ENCODE measurements around the gene ATP2B3. TPM values are rescaled to one million over a fixed set of nuclear protein-coding genes. Genes with fewer than 3 reads are reported as not detected.

Gene ATP2B3
- total and polyA plus RNA-seq, 10 of the 15 experiments (the other 5 are each of a cell fraction or from before 2014, with no cell fraction given) = 0.01 TPM; not detected in 9

GRCh38 chrX:153527208-153527607 is 9.8 kb downstream of the ATP2B3 start:
- no peak for TF ChIP-seq E2F4 (IDR thresholded peaks at IDR 0.05; ENCODE audit: low read depth, low read length)
- no peak for TF ChIP-seq NR2F1 (conservative IDR thresholded peaks at IDR 0.05)
- TF ChIP-seq LARP7 (IDR thresholded peaks at IDR 0.05) = no peak
- no peaks in the 10 kb centered on the region for H3K79me2 ChIP-seq (ENCODE audit: control insufficient read depth, insufficient read depth, low read length)
- in situ Hi-C loops (cut with MboI) = loop anchor here (10.0 kb wide), 1 partner anchor 58 kb away; no protein-coding TSS in a partner anchor
- ChIA-PET CTCF (no interaction called here), POLR2A (no interaction called here), RAD21 (ENCODE audit: unreplicated experiment) (no interaction called here), SMC1A (ENCODE audit: uncharacterized antibody, unreplicated experiment) (no interaction called here)
- no peaks in the 10 kb centered on the region; a peak in 1 of 4 replicates for H3K27me3 ChIP-seq (replicated peaks in 1 of 2; ENCODE audit: control insufficient read depth in 2 of 2, insufficient read depth in 2 of 2, low read length in 1 of 2)
- 38% methylated on average over 15 of the region's 15 CpGs for WGBS (ENCODE audit: insufficient coverage, insufficient replicate concordance, low lambda C conversion rate, missing lambda C conversion rate)
- intact Hi-C loops (cut with micrococcal nuclease; ENCODE audit: unreplicated experiment) = no loop called here
- FAIRE-seq = no peak
- BruUV-seq (replicated peaks) = no TSS peak
- no peak for DNase-seq (ENCODE audit: low read depth, low spot score)
- no peaks in the 10 kb centered on the region for H3K9me3 ChIP-seq (replicated peaks; ENCODE audit: control insufficient read depth, insufficient read depth, low read length)
- no peaks in the 10 kb centered on the region for H3K4me1 ChIP-seq (ENCODE audit: control insufficient read depth, insufficient read depth, low read length)
- H3K4me3 ChIP-seq = no peak overlapping the region
- ATAC-seq = no peak
- H2AFZ ChIP-seq (ENCODE audit: control insufficient read depth, low read depth, low read length) = no peak overlapping the region
- H3K36me3 ChIP-seq (ENCODE audit: control insufficient read depth in 2 of 2, insufficient read depth in 2 of 2, low read length in 1 of 2) = no peaks in the 10 kb centered on the region
- no peaks in the 10 kb centered on the region; the same call in 1 of the 2 replicates for H4K20me1 ChIP-seq (ENCODE audit: control insufficient read depth, insufficient read depth)
- no peak overlapping the region for H3K4me2 ChIP-seq (ENCODE audit: control insufficient read depth, insufficient read depth)
- H3K9ac ChIP-seq (ENCODE audit: control insufficient read depth, insufficient read depth, low read length) = no peak overlapping the region
- no peak overlapping the region for H3K27ac ChIP-seq (ENCODE audit: control insufficient read depth, insufficient read depth)

- WGBS (ENCODE audit: insufficient coverage, insufficient replicate concordance, low lambda C conversion rate, missing lambda C conversion rate) = 45% methylated on average over 18 of the region's 20 CpGs
- CTCF ChIA-PET = interaction anchor here (0.7 kb wide), 1 partner anchor 618 kb away, joined by 3 read pairs; no protein-coding TSS in a partner anchor
- no peak for TF ChIP-seq RFX5 (IDR thresholded peaks at IDR 0.05; ENCODE audit: low read depth, low read length)
- TF ChIP-seq SREBF1 (IDR thresholded peaks at IDR 0.05; ENCODE audit: low read length) = no peak
- no peak for TF ChIP-seq POU2F2 (IDR thresholded peaks at IDR 0.05; ENCODE audit: borderline replicate concordance, low read depth, low read length)
- no peak for TF ChIP-seq ZNF592 (IDR thresholded peaks at IDR 0.05)
- no peak for TF ChIP-seq STAT1 (conservative IDR thresholded peaks at IDR 0.05)
- TF ChIP-seq NR2F1 (conservative IDR thresholded peaks at IDR 0.05) = no peak
- no peak for TF ChIP-seq HDAC6 (IDR thresholded peaks at IDR 0.05; ENCODE audit: unreplicated experiment)
- TF ChIP-seq ELK1 (IDR thresholded peaks at IDR 0.05; ENCODE audit: low read depth, low read length) = no peak
- H3K9ac ChIP-seq (ENCODE audit: control insufficient read depth, insufficient read depth, low read length) = no peak overlapping the region
- H4K20me1 ChIP-seq (ENCODE audit: control insufficient read depth, insufficient read depth) = no peaks in the 10 kb centered on the region; the same call in 1 of the 2 replicates
- no peaks in the 10 kb centered on the region for H3K79me2 ChIP-seq (ENCODE audit: control insufficient read depth, insufficient read depth, low read length)
- no peak overlapping the region for H3K4me2 ChIP-seq (ENCODE audit: control insufficient read depth, insufficient read depth)
- no peak for DNase-seq (ENCODE audit: low read depth, low spot score)
- in situ Hi-C loops (cut with MboI) = loop anchor here (10.0 kb wide), 1 partner anchor 124 kb away; no protein-coding TSS in a partner anchor
- SMC1A ChIA-PET (ENCODE audit: uncharacterized antibody, unreplicated experiment) = no interaction called here
- no peaks in the 10 kb centered on the region for H3K9me3 ChIP-seq (replicated peaks; ENCODE audit: control insufficient read depth, insufficient read depth, low read length)
- ATAC-seq = no peak
- RAD21 ChIA-PET (ENCODE audit: unreplicated experiment) = no interaction called here
- FAIRE-seq = no peak
- no TSS peak for BruUV-seq (replicated peaks)
- intact Hi-C loops (cut with micrococcal nuclease; ENCODE audit: unreplicated experiment) = no loop called here
- H3K36me3 ChIP-seq (ENCODE audit: control insufficient read depth in 2 of 2, insufficient read depth in 2 of 2, low read length in 1 of 2) = no peaks in the 10 kb centered on the region
- H3K4me3 ChIP-seq = no peak overlapping the region
- no peaks in the 10 kb centered on the region; a peak in 2 of 4 replicates for H3K27me3 ChIP-seq (replicated peaks in 1 of 2; ENCODE audit: control insufficient read depth in 2 of 2, insufficient read depth in 2 of 2, low read length in 1 of 2)
- H3K4me1 ChIP-seq (ENCODE audit: control insufficient read depth, insufficient read depth, low read length) = no peaks in the 10 kb centered on the region
- no peak overlapping the region for H2AFZ ChIP-seq (ENCODE audit: control insufficient read depth, low read depth, low read length)
- no peak overlapping the region for H3K27ac ChIP-seq (ENCODE audit: control insufficient read depth, insufficient read depth)
- POLR2A ChIA-PET = no interaction called here
Measured at GRCh38 chrX:153530411-153531129, 13.1 kb downstream of the ATP2B3 start.

Data from GM12878 (cell line).